GM19043 (cell line): ENCODE data around the gene RNF17.

Experiments used
- ATAC-seq: cut with Tn5 transposase; IDR thresholded peaks from one replicate; pipeline ENCODE4 v1.9.1; 2021; ENCODE audit warnings: low read depth; ENCODE audit not compliant: unreplicated experiment

The RNF17 gene

GRCh38 chr13:24842549-24843274 lies 78.7 kb downstream of the RNF17 start:
- ATAC-seq: no peak

- no peak for ATAC-seq
Observed at GRCh38 chr13:24851546-24851945, 87.6 kb downstream of the RNF17 start.

GRCh38 chr13:24854311-24854710 lies 90.3 kb downstream of the RNF17 start:
- ATAC-seq: no peak

GRCh38 chr13:24858953-24859352 lies 95.0 kb downstream of the RNF17 start:
- no peak for ATAC-seq

GRCh38 chr13:24860770-24861169 lies 96.8 kb downstream of the RNF17 start:
- no peak for ATAC-seq

GRCh38 chr13:24861617-24862362 lies 97.8 kb downstream of the RNF17 start:
- ATAC-seq: no peak

GRCh38 chr13:24863748-24864540 lies 100.0 kb downstream of the RNF17 start:
- ATAC-seq: no peak

GRCh38 chr13:24864579-24864978 lies 100.6 kb downstream of the RNF17 start:
- ATAC-seq: no peak

GRCh38 chr13:24865163-24865953 lies 101.4 kb downstream of the RNF17 start:
- no peak for ATAC-seq

GRCh38 chr13:24866488-24866887 lies 102.5 kb downstream of the RNF17 start:
- ATAC-seq: no peak

GRCh38 chr13:24868874-24869273 lies 104.9 kb downstream of the RNF17 start:
- ATAC-seq: no peak

GRCh38 chr13:24870380-24870760 lies 106.4 kb downstream of the RNF17 start:
- no peak for ATAC-seq

GRCh38 chr13:24875566-24875965 lies 111.6 kb downstream of the RNF17 start:
- no peak for ATAC-seq

GRCh38 chr13:24877531-24877930 lies 113.6 kb downstream of the RNF17 start:
- no peak for ATAC-seq

- ATAC-seq: no peak
Observed at GRCh38 chr13:24878340-24878739, 114.4 kb downstream of the RNF17 start.

- ATAC-seq: no peak
Observed at GRCh38 chr13:24882665-24883064, 118.7 kb downstream of the RNF17 start.

GRCh38 chr13:24887759-24888158 lies 123.8 kb downstream of the RNF17 start:
- no peak for ATAC-seq

GRCh38 chr13:24888291-24888931 lies 124.4 kb downstream of the RNF17 start:
- ATAC-seq: no peak

- ATAC-seq: no peak
Observed at GRCh38 chr13:24890256-24890655, 126.3 kb downstream of the RNF17 start.

- no peak for ATAC-seq
Observed at GRCh38 chr13:24891476-24892108, 127.6 kb downstream of the RNF17 start.
